IMR-90 (cell line): ENCODE measurements around the gene LAMB1. TPM values are rescaled to one million over a fixed set of nuclear protein-coding genes. Genes with fewer than 3 reads are reported as not detected.

Experiments used
- ATAC-seq: fragments of 200-7000 bp; cut with Tn5 transposase; 2 replicates; pipeline ENCODE4 v1.9.1; 2020; ENCODE audit warnings: low read depth, mild to moderate bottlenecking, moderate library complexity
- BruUV-seq: library from RNA; stranded (reverse); fragments of 400-500 nt; replicated peaks from 2 replicates; lab custom pipeline; 2021; lab: Mats Ljungman, UMichigan
- CTCF ChIA-PET: fragments of 300-600 bp; formaldehyde crosslinking; extraction: SDS; loops from one replicate; lab custom pipeline; 2021; ENCODE audit warnings: antibody characterized with exemption; lab: Yijun Ruan, JAX
- POLR2A ChIA-PET: fragments of 300-600 bp; sonication (Branson Sonifier 250); formaldehyde crosslinking; loops from one replicate; lab custom pipeline; 2022; ENCODE audit warnings: antibody characterized with exemption; ENCODE audit not compliant: unreplicated experiment; lab: Charles Lee
- DNase-seq: peaks from one replicate; pipeline ENCODE4 v3.0.0; 2013
- H2AFZ ChIP-seq: replicated peaks from 2 replicates; pipeline ENCODE3; 2013; ENCODE audit warnings: low read length, mild to moderate bottlenecking; ENCODE audit not compliant: poor library complexity
- H2AK5ac ChIP-seq: 2 replicates; pipeline ENCODE4 v1.6.1; 2013; ENCODE audit warnings: low read depth, low read length, inconsistent platforms
- H2AK9ac ChIP-seq: replicated peaks from 2 replicates; pipeline ENCODE3; 2013; ENCODE audit warnings: mild to moderate bottlenecking, low read depth, low read length, moderate library complexity; ENCODE audit not compliant: poor library complexity
- H2BK120ac ChIP-seq: 2 replicates; pipeline ENCODE4 v1.6.1; 2013; ENCODE audit warnings: low read depth, low read length, inconsistent platforms
- H2BK15ac ChIP-seq: 3 replicates; pipeline ENCODE4 v1.6.1; 2013; ENCODE audit warnings: low read depth, low read length, inconsistent platforms
- H2BK20ac ChIP-seq: 2 replicates; pipeline ENCODE4 v1.6.1; 2013; ENCODE audit warnings: low read depth, mild to moderate bottlenecking, inconsistent platforms, low read length, moderate library complexity
- H2BK5ac ChIP-seq: 2 replicates; pipeline ENCODE4 v1.6.1; 2013; ENCODE audit warnings: mild to moderate bottlenecking, low read depth, low read length, inconsistent platforms; ENCODE audit not compliant: poor library complexity, severe bottlenecking
- H3K14ac ChIP-seq: replicated peaks from 2 replicates; pipeline ENCODE4 v1.6.1; 2013; ENCODE audit warnings: low read depth, low read length, inconsistent platforms
- H3K18ac ChIP-seq: 2 replicates; pipeline ENCODE4 v1.6.1; 2013; ENCODE audit warnings: low read depth, low read length, control low read depth
- H3K23ac ChIP-seq: 2 replicates; pipeline ENCODE4 v1.6.1; 2013; ENCODE audit warnings: low read depth, low read length, inconsistent platforms
- H3K27ac ChIP-seq: 2 replicates; pipeline ENCODE4 v1.5.1; 2013; ENCODE audit warnings: mild to moderate bottlenecking, control low read depth, low read length; ENCODE audit not compliant: insufficient read depth
- H3K27me3 ChIP-seq: 2 replicates; pipeline ENCODE4 v1.6.1; 2013; ENCODE audit warnings: low read length; ENCODE audit not compliant: control insufficient read depth, insufficient read depth
- H3K36me3 ChIP-seq: 2 replicates; pipeline ENCODE4 v1.6.1; 2013; ENCODE audit warnings: low read length, mixed read lengths; ENCODE audit not compliant: control insufficient read depth, insufficient read depth
- H3K4ac ChIP-seq: 2 replicates; pipeline ENCODE4 v1.6.1; 2013; ENCODE audit warnings: low read depth, low read length, inconsistent platforms
- H3K4me1 ChIP-seq: 2 replicates; pipeline ENCODE4 v1.6.1; 2013; ENCODE audit warnings: low read length, mixed read lengths; ENCODE audit not compliant: control insufficient read depth, insufficient read depth
- H3K4me2 ChIP-seq: 2 replicates; pipeline ENCODE4 v1.6.1; 2013; ENCODE audit warnings: low read depth, mild to moderate bottlenecking, control low read depth, low read length, moderate library complexity
- H3K4me3 ChIP-seq: 2 replicates; pipeline ENCODE4 v1.5.1; 2013; ENCODE audit warnings: low read depth, mild to moderate bottlenecking, control low read depth, low read length, moderate library complexity; ENCODE audit not compliant: insufficient read depth
- H3K56ac ChIP-seq: 2 replicates; pipeline ENCODE4 v1.6.1; 2013; ENCODE audit warnings: low read length, inconsistent platforms; ENCODE audit not compliant: insufficient read depth; ENCODE audit errors: extremely low read depth
- H3K79me1 ChIP-seq, 2 experiments: 2 replicates each; pipeline ENCODE4 v1.6.1; 2013; ENCODE audit warnings: low read length in 2 of 2, inconsistent platforms in 1 of 2, low read depth in 1 of 2
- H3K9ac ChIP-seq: 2 replicates; pipeline ENCODE4 v1.6.1; 2013; ENCODE audit warnings: low read depth, low read length, control low read depth
- H3K9me1 ChIP-seq: 2 replicates; pipeline ENCODE4 v1.6.1; 2013; ENCODE audit warnings: low read length, inconsistent platforms; ENCODE audit not compliant: insufficient read depth
- H3K9me3 ChIP-seq: 2 replicates; pipeline ENCODE4 v1.6.1; 2013; ENCODE audit warnings: low read length; ENCODE audit not compliant: control insufficient read depth, insufficient read depth
- H4K20me1 ChIP-seq: 2 replicates; pipeline ENCODE4 v1.6.1; 2013; ENCODE audit warnings: low read length, inconsistent platforms; ENCODE audit not compliant: insufficient read depth
- H4K5ac ChIP-seq: 2 replicates; pipeline ENCODE4 v1.6.1; 2013; ENCODE audit warnings: mild to moderate bottlenecking, low read depth, low read length, control low read depth
- H4K8ac ChIP-seq, 2 experiments: 2 replicates each; pipeline ENCODE4 v1.6.1; 2013; ENCODE audit warnings: low read depth in 2 of 2, low read length in 2 of 2, control low read depth in 1 of 2, inconsistent platforms in 1 of 2
- H4K91ac ChIP-seq: 2 replicates; pipeline ENCODE4 v1.6.1; 2013; ENCODE audit warnings: low read depth, low read length, inconsistent platforms; ENCODE audit not compliant: insufficient read depth
- CHD1 ChIP-seq: IDR thresholded peaks from 2 replicates; pipeline ENCODE4 v1.6.1; 2012; ENCODE audit warnings: low read depth, low read length, improper control_type of control experiment
- MXI1 ChIP-seq: IDR thresholded peaks from 2 replicates; pipeline ENCODE4 v1.6.1; 2012; ENCODE audit warnings: low read depth, mild to moderate bottlenecking, low read length, moderate library complexity, borderline replicate concordance
- WGBS, 2 experiments: methylation state at CpG; one replicate each; pipeline versions ENCODE4 v1.1.5 to v1.1.7; 2013; ENCODE audit warnings: missing lambda C conversion rate in 2 of 2; ENCODE audit not compliant: insufficient read length in 1 of 2; ENCODE audit errors: extremely low coverage in 2 of 2; 5-methylcytosine and 5-hydroxymethylcytosine counted together
- dilution Hi-C: fragments of 300-500 bp; cut with HindIII; formaldehyde crosslinking; loops from one replicate; pipeline ENCODE4 v1.14.3; 2018; ENCODE audit warnings: low sequenced_read_pairs; ENCODE audit not compliant: unreplicated experiment
- in situ Hi-C: fragments of 300-500 bp; cut with MboI; formaldehyde crosslinking; loops from 3 replicates; pipeline ENCODE4 v1.14.3; 2019; ENCODE audit warnings: low sequenced_read_pairs, inconsistent platforms, mixed read lengths
- intact Hi-C: fragments of 100-400 bp; cut with micrococcal nuclease; formaldehyde crosslinking; loops from 2 replicates; pipeline ENCODE4 v1.10.0; 2022
- polyA plus RNA-seq, 3 experiments: library from polyadenylated mRNA; depleted of rRNA; stranded (reverse); fragments of >200 nt; gene quantifications; 2 replicates each; pipeline ENCODE4 v1.2.3, GENCODE V29; 2012; ENCODE audit warnings: low replicate concordance in 1 of 3
- total RNA-seq: library from RNA; depleted of rRNA; stranded (reverse); fragments of >200 nt; gene quantifications from 2 replicates; pipeline ENCODE4 v1.2.3, GENCODE V29; 2012

Gene LAMB1
- total and polyA plus RNA-seq, 2 of the 4 experiments (the other 2 are of a cell fraction), result 114 to 117 TPM

DNA sequence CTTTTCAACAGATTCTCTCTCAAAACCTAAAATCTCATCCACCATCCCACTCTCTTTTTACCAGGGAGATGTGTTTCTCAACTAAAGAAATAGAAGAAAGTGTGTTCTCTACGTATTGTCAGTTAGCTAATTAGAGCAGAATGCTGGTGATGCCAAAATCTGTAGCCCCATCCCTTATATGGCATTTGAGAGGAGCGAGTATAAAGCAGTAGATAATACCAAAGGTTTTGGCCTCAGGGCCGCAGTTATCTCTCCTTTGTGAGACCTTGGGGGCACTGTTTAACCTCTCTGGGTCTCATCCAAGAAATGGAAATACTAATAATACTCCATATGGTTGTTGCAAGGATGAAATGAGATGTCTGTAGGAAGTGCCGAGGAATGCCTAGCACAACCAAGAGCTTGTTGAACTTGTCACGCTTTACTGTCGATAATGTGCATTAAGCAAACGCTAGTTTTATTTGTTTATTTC, 112.4 kb downstream of the LAMB1 start:
- Histone ChIP-seq H3K4me3 (peak overlapping the region; percentile 72), H3K27ac (peak overlapping the region; percentile 28; the same call in 1 of the 2 replicates), H3K36me3 (0 out of 2 replicates have a peak, but pooled peaks cover 2% of the 10 kb centered on the region), H4K20me1 (peaks cover 16% of the 10 kb centered on the region), H4K5ac (peak overlapping the region; percentile 68), H3K27me3 (peaks cover 5% of the 10 kb centered on the region), H2BK20ac (no peak overlapping the region; the same call in 1 of the 2 replicates), H3K4me1 (peaks cover 5% of the 10 kb centered on the region), H3K14ac (peak overlapping the region; percentile 23), H2AK9ac (no peak overlapping the region), H2AFZ (peak overlapping the region; percentile 99), H3K9me3 (no peaks in the 10 kb centered on the region), H3K9me1 (peaks cover 7% of the 10 kb centered on the region; the same call in 1 of the 2 replicates), H4K91ac (peak overlapping the region; percentile 53; the same call in 1 of the 2 replicates), H2BK5ac (peak overlapping the region; percentile 52), H2AK5ac (no peak overlapping the region), H2BK15ac (peak overlapping the region; percentile 2; the same call in 1 of the 3 replicates), H4K8ac (peak overlapping the region; percentile 80 to 89), H3K4me2 (peak overlapping the region; percentile 81), H3K4ac (peak overlapping the region; percentile 54), H3K56ac (peak overlapping the region; percentile 13; the same call in 1 of the 2 replicates), H2BK120ac (peak overlapping the region; percentile 7; the same call in 1 of the 2 replicates), H3K23ac (peak overlapping the region; percentile 16), H3K79me1 (peaks cover 22 to 28% of the 10 kb centered on the region in 2 experiments; a peak in 3 of 4 replicates), H3K9ac (peak overlapping the region; percentile 45; the same call in 1 of the 2 replicates), H3K18ac (peak overlapping the region; percentile 44; the same call in 1 of the 2 replicates)
- dilution Hi-C loops (no loop called here), in situ Hi-C loops (no loop called here), intact Hi-C loops (no loop called here)
- TF ChIP-seq CHD1, result no peak
- no peak for TF ChIP-seq MXI1
- ATAC-seq (peak; percentile 4), DNase-seq (no peak)
- ChIA-PET POLR2A (interaction anchor here (0.9 kb wide), 1 partner anchor 13 kb away, joined by 3 read pairs; no protein-coding TSS in a partner anchor), CTCF (interaction anchor here (0.7 to 3.0 kb wide), 3 partner anchors 11 to 255 kb away, joined by 4 to 15 read pairs (median 4); no protein-coding TSS in a partner anchor)
- no CpG with 5 or more reads among the region's 7 CpGs for WGBS, 2 experiments
- no TSS peak for BruUV-seq
